ENCODE data around the gene CR1L. TPM values are rescaled to one million over a fixed set of nuclear protein-coding genes. Genes with fewer than 3 reads are reported as not detected.

Gene CR1L
- polyA plus RNA-seq, result not detected in 2 replicates

GRCh38 chr1:207644852-207645634 is at the start of gene CR1L:
Gene CR1L, plus strand, starts transcription at chr1:207645133. Its CDS starts 101 bp downstream, at chr1:207645234.

GRCh38 chr1:207751790-207752455 is 107.0 kb downstream of the CR1L start, which contains the start of gene CD46:
Gene CD46, plus strand, starts transcription at chr1:207752054. Its CDS starts 159 bp downstream, at chr1:207752213.

Other genes with a start within 250 kb of the CR1L start
- gene CR2, start 190.8 kb upstream of the CR1L start, polyA plus RNA-seq, result not detected in 2 replicates
- gene CR1, start 149.0 kb upstream of the CR1L start, polyA plus RNA-seq, result not detected in 2 replicates
- 69.0 and 77.2 TPM in 2 replicates for gene CD46, start 106.9 kb downstream of the CR1L start, polyA plus RNA-seq

All from Purkinje cell (primary cell).